Smooth muscle cell of the brain vasculature (primary cell): Measurements from ENCODE around the gene RNF114.
"Not testable (repeated sequence)": the region's sequence is repeated elsewhere in the genome, so short reads cannot be mapped to it uniquely, and the experiment has no call there.

Experiments used
- DNase-seq: peaks from one replicate; pipeline ENCODE4 v3.0.0-alpha.2; 2012; ENCODE audit warnings: low read depth, low spot score

RNF114 gene

GRCh38 chr20:49928411-49929141, 7.6 kb upstream of the RNF114 start:
- peak; percentile 67 for DNase-seq

- no peak for DNase-seq
Observed at GRCh38 chr20:49929142-49929494, 7.1 kb upstream of the RNF114 start.

GRCh38 chr20:49935746-49936152, 448 bp upstream of the RNF114 start:
- no peak for DNase-seq

- no peak for DNase-seq
Observed at GRCh38 chr20:49937027-49937929, 1.1 kb downstream of the RNF114 start.

- DNase-seq, result no peak
Observed at GRCh38 chr20:49938173-49939163, 2.3 kb downstream of the RNF114 start.

GRCh38 chr20:49941456-49941855, 5.3 kb downstream of the RNF114 start:
- DNase-seq, result no peak

- no peak for DNase-seq
Observed at GRCh38 chr20:49942303-49942702, 6.1 kb downstream of the RNF114 start.

GRCh38 chr20:49942942-49943341, 6.7 kb downstream of the RNF114 start:
- no peak for DNase-seq

GRCh38 chr20:49945306-49945700, 9.1 kb downstream of the RNF114 start:
- no peak for DNase-seq

GRCh38 chr20:49945701-49946477, 9.7 kb downstream of the RNF114 start:
- no peak for DNase-seq

- DNase-seq, result no peak
Observed at GRCh38 chr20:49948178-49948577, 12.0 kb downstream of the RNF114 start.

GRCh38 chr20:49948809-49949507, 12.8 kb downstream of the RNF114 start:
- peak; percentile 88 for DNase-seq

- DNase-seq, result no peak
Observed at GRCh38 chr20:49951151-49951550, 15.0 kb downstream of the RNF114 start.

- DNase-seq, result no peak
Observed at GRCh38 chr20:49955167-49955566, 19.0 kb downstream of the RNF114 start.

GRCh38 chr20:49955830-49956396, 19.7 kb downstream of the RNF114 start:
- not testable (repeated sequence) for DNase-seq

GRCh38 chr20:49956689-49957088, 20.5 kb downstream of the RNF114 start:
- no peak for DNase-seq

GRCh38 chr20:49957089-49957938, 21.1 kb downstream of the RNF114 start:
- DNase-seq, result not testable (repeated sequence)

- no peak for DNase-seq
Observed at GRCh38 chr20:49961413-49961812, 25.2 kb downstream of the RNF114 start.
